ENCODE results near the gene GRIK1.

DNA sequence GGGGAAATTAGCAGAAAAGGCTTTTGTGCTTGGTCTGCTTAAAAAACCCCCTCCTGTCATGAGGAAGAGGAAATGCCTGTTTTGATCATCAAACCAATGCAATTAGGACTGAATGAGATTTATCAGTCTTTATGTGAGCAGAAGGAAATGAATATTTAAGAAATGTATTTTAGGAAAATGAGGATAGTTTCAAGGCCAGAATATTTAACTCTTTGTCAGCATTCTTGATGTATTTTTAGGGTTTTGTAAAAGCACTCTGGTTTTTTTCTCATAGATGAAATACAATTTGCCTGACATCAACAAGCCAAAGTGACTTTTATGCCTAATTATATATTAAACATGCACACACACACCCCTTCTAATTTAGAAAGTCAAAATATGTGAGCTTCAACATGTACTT is 213.8 kb downstream of the GRIK1 start:
- TF ChIP-seq, protein P1, sequence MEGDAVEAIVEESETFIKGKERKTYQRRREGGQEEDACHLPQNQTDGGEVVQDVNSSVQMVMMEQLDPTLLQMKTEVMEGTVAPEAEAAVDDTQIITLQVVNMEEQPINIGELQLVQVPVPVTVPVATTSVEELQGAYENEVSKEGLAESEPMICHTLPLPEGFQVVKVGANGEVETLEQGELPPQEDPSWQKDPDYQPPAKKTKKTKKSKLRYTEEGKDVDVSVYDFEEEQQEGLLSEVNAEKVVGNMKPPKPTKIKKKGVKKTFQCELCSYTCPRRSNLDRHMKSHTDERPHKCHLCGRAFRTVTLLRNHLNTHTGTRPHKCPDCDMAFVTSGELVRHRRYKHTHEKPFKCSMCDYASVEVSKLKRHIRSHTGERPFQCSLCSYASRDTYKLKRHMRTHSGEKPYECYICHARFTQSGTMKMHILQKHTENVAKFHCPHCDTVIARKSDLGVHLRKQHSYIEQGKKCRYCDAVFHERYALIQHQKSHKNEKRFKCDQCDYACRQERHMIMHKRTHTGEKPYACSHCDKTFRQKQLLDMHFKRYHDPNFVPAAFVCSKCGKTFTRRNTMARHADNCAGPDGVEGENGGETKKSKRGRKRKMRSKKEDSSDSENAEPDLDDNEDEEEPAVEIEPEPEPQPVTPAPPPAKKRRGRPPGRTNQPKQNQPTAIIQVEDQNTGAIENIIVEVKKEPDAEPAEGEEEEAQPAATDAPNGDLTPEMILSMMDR (conservative IDR thresholded peaks at IDR 0.05): no peak
- TF ChIP-seq EZH2 (IDR thresholded peaks at IDR 0.05; ENCODE audit: low read depth): no peak

Measured in PC-9 (cell line).